Liver (tissue), 9 donors: ENCODE results near the gene SLC25A1. TPM values are rescaled to one million over a fixed set of nuclear protein-coding genes. Genes with fewer than 3 reads are reported as not detected.

Source experiments
- DNase-seq: peaks from one replicate; pipeline ENCODE4 v3.0.0-alpha.2; 2017; ENCODE audit warnings: low spot score
- H3K27ac ChIP-seq, 2 donors: one replicate each; pipeline ENCODE4 v1.7.0; 2013; ENCODE audit warnings: inconsistent platforms in 2 of 2, low read length in 2 of 2, control low read depth in 1 of 2, low read depth in 1 of 2, mild to moderate bottlenecking in 1 of 2
- H3K27me3 ChIP-seq, 4 donors: one replicate each; pipeline versions ENCODE4 v1.6.1 to v1.7.0; 2013; ENCODE audit warnings: low read length in 3 of 4, inconsistent platforms in 1 of 4, mild to moderate bottlenecking in 1 of 4, moderate library complexity in 1 of 4; ENCODE audit not compliant: control insufficient read depth in 4 of 4, insufficient read depth in 4 of 4
- H3K36me3 ChIP-seq, 4 donors: one replicate each; pipeline versions ENCODE4 v1.6.1 to v1.7.0; 2013; ENCODE audit warnings: low read length in 3 of 4, mild to moderate bottlenecking in 3 of 4, low read depth in 1 of 4, moderate library complexity in 1 of 4; ENCODE audit not compliant: control insufficient read depth in 4 of 4, insufficient read depth in 3 of 4
- H3K4me1 ChIP-seq, 4 donors: one replicate each; pipeline versions ENCODE4 v1.6.1 to v1.7.0; 2013; ENCODE audit warnings: low read length in 3 of 4, mild to moderate bottlenecking in 3 of 4, moderate library complexity in 1 of 4; ENCODE audit not compliant: control insufficient read depth in 4 of 4, insufficient read depth in 4 of 4
- H3K4me3 ChIP-seq, 3 donors: one replicate each; pipeline versions ENCODE4 v1.6.1 to v1.7.0; 2013; ENCODE audit warnings: low read length in 3 of 3, control low read depth in 1 of 3, low read depth in 1 of 3, mild to moderate bottlenecking in 1 of 3
- H3K9ac ChIP-seq, 2 donors: one replicate each; pipeline ENCODE4 v1.7.0; 2013; ENCODE audit warnings: low read length in 2 of 2, mild to moderate bottlenecking in 2 of 2, moderate library complexity in 2 of 2, control low read depth in 1 of 2, low read depth in 1 of 2
- H3K9me3 ChIP-seq, 4 donors: one replicate each; pipeline versions ENCODE4 v1.6.1 to v1.7.0; 2013; ENCODE audit warnings: low read length in 3 of 4; ENCODE audit not compliant: control insufficient read depth in 4 of 4
- FOXA1 ChIP-seq: IDR thresholded peaks from 2 replicates; pipeline ENCODE4 v1.6.1; 2016; ENCODE audit warnings: antibody characterized with exemption
- FOXA2 ChIP-seq: IDR thresholded peaks from 2 replicates; pipeline ENCODE4 v1.6.1; 2016; ENCODE audit warnings: antibody characterized with exemption
- GABPA ChIP-seq, 2 donors: IDR thresholded peaks in 1 of 2; conservative IDR thresholded peaks in 1 of 2; 2 replicates each; pipeline ENCODE4 v1.6.1; 2016; ENCODE audit warnings: antibody characterized with exemption in 2 of 2, mild to moderate bottlenecking in 1 of 2, moderate library complexity in 1 of 2
- HNF4A ChIP-seq, 2 donors: conservative IDR thresholded peaks; 2 replicates each; pipeline ENCODE4 v1.6.1; 2016; ENCODE audit warnings: antibody characterized with exemption in 2 of 2, mild to moderate bottlenecking in 2 of 2
- HNF4G ChIP-seq: IDR thresholded peaks from 2 replicates; pipeline ENCODE4 v1.6.1; 2016; ENCODE audit warnings: antibody characterized with exemption
- JUND ChIP-seq, 2 donors: IDR thresholded peaks; 2 replicates each; pipeline ENCODE4 v1.6.1; 2016; ENCODE audit warnings: antibody characterized with exemption in 2 of 2
- NR2F2 ChIP-seq: IDR thresholded peaks from 2 replicates; pipeline ENCODE4 v1.6.1; 2016; ENCODE audit warnings: antibody characterized with exemption
- RAD21 ChIP-seq, 2 donors: IDR thresholded peaks; 2 replicates each; pipeline ENCODE4 v1.6.1; 2016; ENCODE audit warnings: antibody characterized with exemption in 2 of 2, mild to moderate bottlenecking in 2 of 2
- RXRA ChIP-seq, 2 donors: IDR thresholded peaks; 2 replicates each; pipeline ENCODE4 v1.6.1; 2017 to 2018; ENCODE audit warnings: antibody characterized with exemption in 2 of 2, mild to moderate bottlenecking in 1 of 2
- SP1 ChIP-seq: IDR thresholded peaks from 2 replicates; pipeline ENCODE4 v1.6.1; 2018; ENCODE audit warnings: antibody characterized with exemption, mild to moderate bottlenecking
- TAF1 ChIP-seq: conservative IDR thresholded peaks from 2 replicates; pipeline ENCODE4 v1.6.1; 2016; ENCODE audit warnings: antibody characterized with exemption, mild to moderate bottlenecking
- YY1 ChIP-seq: IDR thresholded peaks from 2 replicates; pipeline ENCODE4 v1.6.1; 2016; ENCODE audit warnings: antibody characterized with exemption, mild to moderate bottlenecking
- WGBS: extraction: QIAGEN DNeasy Blood & Tissue Kit; methylation state at CpG from one replicate; pipeline ENCODE4 v1.1.7; 2013; 5-methylcytosine and 5-hydroxymethylcytosine counted together
- polyA plus RNA-seq, 2 donors: library from polyadenylated mRNA; stranded (reverse) in 1 of 2; unstranded in 1 of 2; fragments of 200-250 nt in 1 of 2; fragments of >200 nt in 1 of 2; fragmentation: Nextera tagmentation in 1 of 2; extraction: Ambion mirVana in 1 of 2; gene quantifications; one replicate each; pipeline versions ENCODE4 v1.2.1 to v1.2.3, GENCODE V29; 2013 to 2015
- total RNA-seq, 2 donors: library from RNA; depleted of rRNA; stranded (reverse); fragments of >200 nt; gene quantifications; one replicate each; pipeline ENCODE4 v1.2.3, GENCODE V29; 2014
- TF ChIP-seq, protein P1 (sequence below): IDR thresholded peaks from 2 replicates; pipeline ENCODE4 v1.6.1; 2016; ENCODE audit warnings: antibody characterized with exemption
- TF ChIP-seq, protein P2 (sequence below): fragments of 150-350 bp; IDR thresholded peaks from 2 replicates; pipeline ENCODE4 v1.5.1; 2017; ENCODE audit warnings: improper control_type of control experiment, low read depth, low read length; ENCODE audit not compliant: missing input control
- TF ChIP-seq, protein P3 (sequence below): IDR thresholded peaks from 2 replicates; pipeline ENCODE4 v1.6.1; 2016; ENCODE audit warnings: antibody characterized with exemption
- TF ChIP-seq, protein P4 (sequence below): IDR thresholded peaks from 2 replicates; pipeline ENCODE4 v1.6.1; 2016; ENCODE audit warnings: antibody characterized with exemption
- TF ChIP-seq, protein P5 (sequence below): IDR thresholded peaks from 2 replicates; pipeline ENCODE4 v1.6.1; 2016; ENCODE audit warnings: antibody characterized with exemption, mild to moderate bottlenecking
- donor health status: healthy.
- donor health status: healthy.
- donor health status: healthy.
- donor health status: healthy.
- donor health status: healthy.

Gene SLC25A1
- total and polyA plus RNA-seq, 4 donors: 59.5 to 78.3 (median 73.9) TPM

DNA sequence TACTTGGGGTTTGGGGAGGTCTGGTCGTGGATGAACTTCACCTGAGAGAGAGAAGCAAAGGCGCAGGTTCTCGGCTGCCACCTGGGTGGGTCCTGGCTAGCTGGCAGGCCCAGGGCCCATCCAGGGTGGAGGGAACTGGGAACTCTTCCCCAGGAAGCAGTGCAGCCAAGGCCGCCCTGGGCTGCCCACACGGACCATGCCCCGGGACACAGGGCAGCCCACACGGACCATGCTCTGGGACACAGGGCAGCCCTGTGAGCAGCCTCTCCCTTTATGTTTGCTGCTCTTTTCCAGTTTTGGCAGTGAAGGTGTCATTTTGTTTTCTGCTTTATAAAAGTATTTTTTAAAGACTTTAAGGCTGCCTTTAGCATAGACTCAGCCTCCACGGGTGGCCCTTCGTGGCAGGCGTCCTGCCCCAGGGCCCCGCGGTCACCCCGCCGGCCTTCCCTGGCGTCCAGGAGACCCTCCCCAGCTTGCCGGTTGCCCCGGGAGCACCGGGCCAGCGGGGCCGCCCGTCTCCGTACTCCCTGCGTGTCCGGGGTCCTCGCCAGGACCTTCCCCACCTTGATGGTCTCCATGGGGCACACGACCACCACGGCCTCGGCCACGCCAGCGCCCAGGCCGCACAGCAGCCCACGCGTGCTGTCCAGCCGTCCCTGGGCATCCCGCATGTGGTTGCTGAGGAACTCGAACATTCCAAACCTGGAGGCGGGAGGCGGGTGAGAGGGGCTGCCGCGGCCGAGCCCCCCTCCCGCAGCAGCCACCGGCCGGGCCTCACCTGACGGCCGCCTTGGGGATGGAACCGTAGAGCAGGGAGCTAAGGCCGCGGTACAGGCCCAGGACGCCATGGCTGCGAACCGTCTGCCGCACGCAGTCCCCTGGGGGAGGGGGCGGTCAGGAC is 1.1 kb downstream of the SLC25A1 start:
- Histone ChIP-seq H3K4me3 (peak overlapping the region; percentile 62 to 84 (median 67)), H3K27me3 (no peaks in the 10 kb centered on the region), H3K27ac (peak overlapping the region; percentile 65 to 90), H3K4me1 (peaks cover 19 to 72% (median 60%) of the 10 kb centered on the region in 4 donors), H3K36me3 (no peaks in the 10 kb centered on the region), H3K9me3 (no peaks in the 10 kb centered on the region), H3K9ac (peak overlapping the region in 1 of 2 donors; percentile 62)
- TF ChIP-seq, protein P1, sequence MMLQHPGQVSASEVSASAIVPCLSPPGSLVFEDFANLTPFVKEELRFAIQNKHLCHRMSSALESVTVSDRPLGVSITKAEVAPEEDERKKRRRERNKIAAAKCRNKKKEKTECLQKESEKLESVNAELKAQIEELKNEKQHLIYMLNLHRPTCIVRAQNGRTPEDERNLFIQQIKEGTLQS: no peak
- TF ChIP-seq, protein P2, sequence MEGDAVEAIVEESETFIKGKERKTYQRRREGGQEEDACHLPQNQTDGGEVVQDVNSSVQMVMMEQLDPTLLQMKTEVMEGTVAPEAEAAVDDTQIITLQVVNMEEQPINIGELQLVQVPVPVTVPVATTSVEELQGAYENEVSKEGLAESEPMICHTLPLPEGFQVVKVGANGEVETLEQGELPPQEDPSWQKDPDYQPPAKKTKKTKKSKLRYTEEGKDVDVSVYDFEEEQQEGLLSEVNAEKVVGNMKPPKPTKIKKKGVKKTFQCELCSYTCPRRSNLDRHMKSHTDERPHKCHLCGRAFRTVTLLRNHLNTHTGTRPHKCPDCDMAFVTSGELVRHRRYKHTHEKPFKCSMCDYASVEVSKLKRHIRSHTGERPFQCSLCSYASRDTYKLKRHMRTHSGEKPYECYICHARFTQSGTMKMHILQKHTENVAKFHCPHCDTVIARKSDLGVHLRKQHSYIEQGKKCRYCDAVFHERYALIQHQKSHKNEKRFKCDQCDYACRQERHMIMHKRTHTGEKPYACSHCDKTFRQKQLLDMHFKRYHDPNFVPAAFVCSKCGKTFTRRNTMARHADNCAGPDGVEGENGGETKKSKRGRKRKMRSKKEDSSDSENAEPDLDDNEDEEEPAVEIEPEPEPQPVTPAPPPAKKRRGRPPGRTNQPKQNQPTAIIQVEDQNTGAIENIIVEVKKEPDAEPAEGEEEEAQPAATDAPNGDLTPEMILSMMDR: no peak
- TF ChIP-seq SP1: peak; percentile 60
- TF ChIP-seq NR2F2: no peak
- peak; percentile 21 for TF ChIP-seq YY1
- TF ChIP-seq TAF1: no peak
- no peak for TF ChIP-seq RAD21 (IDR thresholded peaks at IDR 0.05)
- peak in 1 of 2 donors; percentile 56 for TF ChIP-seq RXRA (IDR thresholded peaks at IDR 0.05)
- TF ChIP-seq, protein P3, sequence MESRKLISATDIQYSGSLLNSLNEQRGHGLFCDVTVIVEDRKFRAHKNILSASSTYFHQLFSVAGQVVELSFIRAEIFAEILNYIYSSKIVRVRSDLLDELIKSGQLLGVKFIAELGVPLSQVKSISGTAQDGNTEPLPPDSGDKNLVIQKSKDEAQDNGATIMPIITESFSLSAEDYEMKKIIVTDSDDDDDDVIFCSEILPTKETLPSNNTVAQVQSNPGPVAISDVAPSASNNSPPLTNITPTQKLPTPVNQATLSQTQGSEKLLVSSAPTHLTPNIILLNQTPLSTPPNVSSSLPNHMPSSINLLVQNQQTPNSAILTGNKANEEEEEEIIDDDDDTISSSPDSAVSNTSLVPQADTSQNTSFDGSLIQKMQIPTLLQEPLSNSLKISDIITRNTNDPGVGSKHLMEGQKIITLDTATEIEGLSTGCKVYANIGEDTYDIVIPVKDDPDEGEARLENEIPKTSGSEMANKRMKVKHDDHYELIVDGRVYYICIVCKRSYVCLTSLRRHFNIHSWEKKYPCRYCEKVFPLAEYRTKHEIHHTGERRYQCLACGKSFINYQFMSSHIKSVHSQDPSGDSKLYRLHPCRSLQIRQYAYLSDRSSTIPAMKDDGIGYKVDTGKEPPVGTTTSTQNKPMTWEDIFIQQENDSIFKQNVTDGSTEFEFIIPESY: no peak
- peak; percentile 82 to 92 for TF ChIP-seq HNF4A (conservative IDR thresholded peaks at IDR 0.05)
- no peak for TF ChIP-seq HNF4G
- TF ChIP-seq JUND (IDR thresholded peaks at IDR 0.05): no peak
- no peak for TF ChIP-seq FOXA1
- TF ChIP-seq GABPA (IDR thresholded peaks at IDR 0.05 in 1 of 2, conservative IDR thresholded peaks at IDR 0.05 in 1 of 2): no peak
- TF ChIP-seq, protein P4, sequence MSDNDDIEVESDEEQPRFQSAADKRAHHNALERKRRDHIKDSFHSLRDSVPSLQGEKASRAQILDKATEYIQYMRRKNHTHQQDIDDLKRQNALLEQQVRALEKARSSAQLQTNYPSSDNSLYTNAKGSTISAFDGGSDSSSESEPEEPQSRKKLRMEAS: no peak
- TF ChIP-seq, protein P5, sequence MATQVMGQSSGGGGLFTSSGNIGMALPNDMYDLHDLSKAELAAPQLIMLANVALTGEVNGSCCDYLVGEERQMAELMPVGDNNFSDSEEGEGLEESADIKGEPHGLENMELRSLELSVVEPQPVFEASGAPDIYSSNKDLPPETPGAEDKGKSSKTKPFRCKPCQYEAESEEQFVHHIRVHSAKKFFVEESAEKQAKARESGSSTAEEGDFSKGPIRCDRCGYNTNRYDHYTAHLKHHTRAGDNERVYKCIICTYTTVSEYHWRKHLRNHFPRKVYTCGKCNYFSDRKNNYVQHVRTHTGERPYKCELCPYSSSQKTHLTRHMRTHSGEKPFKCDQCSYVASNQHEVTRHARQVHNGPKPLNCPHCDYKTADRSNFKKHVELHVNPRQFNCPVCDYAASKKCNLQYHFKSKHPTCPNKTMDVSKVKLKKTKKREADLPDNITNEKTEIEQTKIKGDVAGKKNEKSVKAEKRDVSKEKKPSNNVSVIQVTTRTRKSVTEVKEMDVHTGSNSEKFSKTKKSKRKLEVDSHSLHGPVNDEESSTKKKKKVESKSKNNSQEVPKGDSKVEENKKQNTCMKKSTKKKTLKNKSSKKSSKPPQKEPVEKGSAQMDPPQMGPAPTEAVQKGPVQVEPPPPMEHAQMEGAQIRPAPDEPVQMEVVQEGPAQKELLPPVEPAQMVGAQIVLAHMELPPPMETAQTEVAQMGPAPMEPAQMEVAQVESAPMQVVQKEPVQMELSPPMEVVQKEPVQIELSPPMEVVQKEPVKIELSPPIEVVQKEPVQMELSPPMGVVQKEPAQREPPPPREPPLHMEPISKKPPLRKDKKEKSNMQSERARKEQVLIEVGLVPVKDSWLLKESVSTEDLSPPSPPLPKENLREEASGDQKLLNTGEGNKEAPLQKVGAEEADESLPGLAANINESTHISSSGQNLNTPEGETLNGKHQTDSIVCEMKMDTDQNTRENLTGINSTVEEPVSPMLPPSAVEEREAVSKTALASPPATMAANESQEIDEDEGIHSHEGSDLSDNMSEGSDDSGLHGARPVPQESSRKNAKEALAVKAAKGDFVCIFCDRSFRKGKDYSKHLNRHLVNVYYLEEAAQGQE: no peak
- TF ChIP-seq FOXA2: no peak
- 14% methylated on average over 55 of the region's 55 CpGs for WGBS
- DNase-seq: peak; percentile 33
